CD14-positive monocyte (primary cell): Measurements from ENCODE around the gene CBY1. TPM values are rescaled to one million over a fixed set of nuclear protein-coding genes. Genes with fewer than 3 reads are reported as not detected.

Experiments used
- DNase-seq, 3 donors: peaks; one replicate each; pipeline ENCODE4 v3.0.0-alpha.2; 2011 to 2022
- H2AFZ ChIP-seq: 2 replicates; pipeline ENCODE4 v1.6.0; 2012; ENCODE audit warnings: mild to moderate bottlenecking, low read depth, low read length, inconsistent platforms; ENCODE audit not compliant: insufficient read depth, poor library complexity, severe bottlenecking
- H3K27ac ChIP-seq, 2 donors: 1 replicate in 1 of 2; 2 replicates in 1 of 2; pipeline ENCODE4 v1.5.1; 2012 to 2013; ENCODE audit warnings: low read length in 2 of 2, control low read depth in 1 of 2, inconsistent platforms in 1 of 2, low read depth in 1 of 2, mild to moderate bottlenecking in 1 of 2
- H3K27me3 ChIP-seq, 2 donors: one replicate each; pipeline versions ENCODE4 v1.6.0 to v1.6.1; 2011 to 2013; ENCODE audit warnings: low read length in 2 of 2; ENCODE audit not compliant: control insufficient read depth in 2 of 2, insufficient read depth in 2 of 2
- H3K36me3 ChIP-seq, 2 donors: replicated peaks in 1 of 2; 1 replicate in 1 of 2; 2 replicates in 1 of 2; pipeline versions ENCODE4 v1.5.1 to v1.6.1; 2012 to 2013; ENCODE audit warnings: low read length in 2 of 2, control low read depth in 1 of 2, inconsistent platforms in 1 of 2, mild to moderate bottlenecking in 1 of 2; ENCODE audit not compliant: insufficient read depth in 2 of 2, control insufficient read depth in 1 of 2
- H3K4me1 ChIP-seq, 2 donors: 1 replicate in 1 of 2; 2 replicates in 1 of 2; pipeline versions ENCODE4 v1.5.1 to v1.6.1; 2012 to 2013; ENCODE audit warnings: low read length in 2 of 2, control low read depth in 1 of 2, inconsistent platforms in 1 of 2, mild to moderate bottlenecking in 1 of 2, moderate library complexity in 1 of 2; ENCODE audit not compliant: insufficient read depth in 2 of 2, control insufficient read depth in 1 of 2
- H3K4me2 ChIP-seq: replicated peaks from 2 replicates; pipeline ENCODE3; 2012; ENCODE audit warnings: low read length, moderate library complexity, mild to moderate bottlenecking; ENCODE audit not compliant: poor library complexity, severe bottlenecking; ENCODE audit errors: extremely low read depth
- H3K4me3 ChIP-seq, 3 experiments: fragments of 200-600 bp in 1 of 3; sonication (generic) in 1 of 3; replicated peaks in 1 of 3; 1 replicate in 2 of 3; 2 replicates in 1 of 3; pipeline ENCODE4 v1.5.1; 2011 to 2013; ENCODE audit warnings: low read length in 3 of 3, mild to moderate bottlenecking in 3 of 3, control low read depth in 2 of 3, low read depth in 2 of 3, inconsistent platforms in 1 of 3, moderate library complexity in 1 of 3
- H3K79me2 ChIP-seq: 2 replicates; pipeline ENCODE4 v1.6.0; 2012; ENCODE audit warnings: mild to moderate bottlenecking, control low read depth, inconsistent platforms, low read length, moderate library complexity; ENCODE audit not compliant: insufficient read depth
- H3K9ac ChIP-seq: 2 replicates; pipeline ENCODE4 v1.6.0; 2017; ENCODE audit warnings: low read length, mild to moderate bottlenecking; ENCODE audit not compliant: insufficient read depth, poor library complexity, severe bottlenecking
- H3K9me3 ChIP-seq, 2 donors: replicated peaks in 1 of 2; 1 replicate in 1 of 2; 2 replicates in 1 of 2; pipeline versions ENCODE4 v1.5.1 to v1.6.1; 2012 to 2013; ENCODE audit warnings: low read length in 2 of 2, control low read depth in 1 of 2; ENCODE audit not compliant: control insufficient read depth in 1 of 2, insufficient read depth in 1 of 2
- H4K20me1 ChIP-seq: 2 replicates; pipeline ENCODE4 v1.6.0; 2012; ENCODE audit warnings: mild to moderate bottlenecking, low read length, control low read depth, moderate library complexity; ENCODE audit not compliant: insufficient read depth
- H3K27ac Mint-ChIP-seq, 7 donors: one replicate each; pipeline ENCODE4 v1.8.0; 2020; ENCODE audit warnings: mild to moderate bottlenecking in 7 of 7, mixed read lengths in 7 of 7, moderate library complexity in 6 of 7, inconsistent platforms in 2 of 7
- H3K27me3 Mint-ChIP-seq, 3 donors: one replicate each; pipeline ENCODE4 v1.8.0; 2021 to 2022; ENCODE audit warnings: low read depth in 3 of 3, mild to moderate bottlenecking in 3 of 3, mixed read lengths in 3 of 3, moderate library complexity in 3 of 3, inconsistent platforms in 1 of 3
- H3K36me3 Mint-ChIP-seq, 2 donors: one replicate each; pipeline ENCODE4 v1.8.0; 2020; ENCODE audit warnings: mixed read lengths in 2 of 2, inconsistent platforms in 1 of 2, mild to moderate bottlenecking in 1 of 2
- H3K4me1 Mint-ChIP-seq: one replicate; pipeline ENCODE4 v1.8.0; 2020; ENCODE audit warnings: mild to moderate bottlenecking, mixed read lengths
- H3K4me3 Mint-ChIP-seq, 2 donors: one replicate each; pipeline ENCODE4 v1.8.0; 2020; ENCODE audit warnings: mild to moderate bottlenecking in 2 of 2, mixed read lengths in 2 of 2, moderate library complexity in 1 of 2
- H3K9me3 Mint-ChIP-seq, 7 donors: one replicate each; pipeline ENCODE4 v1.8.0; 2020 to 2022; ENCODE audit warnings: mixed read lengths in 7 of 7, mild to moderate bottlenecking in 6 of 7, moderate library complexity in 6 of 7, inconsistent platforms in 2 of 7
- CTCF ChIP-seq: fragments of 200-600 bp; IDR thresholded peaks from one replicate; pipeline ENCODE4 v1.8.0; 2022; ENCODE audit warnings: antibody characterized with exemption, mild to moderate bottlenecking
- WGBS: methylation state at CpG from one replicate; pipeline ENCODE4 v1.1.5; 2013; ENCODE audit warnings: missing lambda C conversion rate; ENCODE audit not compliant: insufficient coverage; 5-methylcytosine and 5-hydroxymethylcytosine counted together
- intact Hi-C, 2 donors: fragments of 100-400 bp; cut with micrococcal nuclease; formaldehyde crosslinking; loops; one replicate each; pipeline versions ENCODE4 v1.15.0 to v1.15.1; 2023
- polyA plus RNA-seq, 3 donors: library from polyadenylated mRNA; depleted of rRNA in 1 of 3; unstranded in 2 of 3; stranded (reverse) in 1 of 3; fragments of 300-500 nt in 2 of 3; fragments of >200 nt in 1 of 3; fragmentation: Illumina TruSeq in 2 of 3; gene quantifications; 1 replicate in 2 of 3; 2 replicates in 1 of 3; pipeline ENCODE4 v1.2.3, GENCODE V29; 2012 to 2021

CBY1 gene
- polyA plus RNA-seq, 3 donors: 1.1 to 4.1 (median 1.7) TPM

- H3K79me2 ChIP-seq: no peaks in the 10 kb centered on the region
- H3K4me3 ChIP-seq: no peak overlapping the region
- peaks cover 4 to 16% (median 13%) of the 10 kb centered on the region in 7 donors for H3K9me3 Mint-ChIP-seq
- no CpG with 5 or more reads among the region's 1 CpG for WGBS
- H3K9ac ChIP-seq: no peak overlapping the region
- no peak for TF ChIP-seq CTCF
- H3K27ac Mint-ChIP-seq: no peak overlapping the region
- no peaks in the 10 kb centered on the region for H3K27me3 ChIP-seq
- intact Hi-C loops: no loop called here
- H3K9me3 ChIP-seq: peaks cover 0 to 6% of the 10 kb centered on the region in 2 donors
- no peak for DNase-seq
- no peak overlapping the region for H3K27ac ChIP-seq
- no peak overlapping the region for H2AFZ ChIP-seq
- H4K20me1 ChIP-seq: no peaks in the 10 kb centered on the region
- no peaks in the 10 kb centered on the region for H3K36me3 Mint-ChIP-seq
- H3K27me3 Mint-ChIP-seq: peaks cover 0 to 4% (median 3%) of the 10 kb centered on the region in 3 donors
- no peak overlapping the region for H3K4me3 Mint-ChIP-seq
- peaks cover 1% of the 10 kb centered on the region for H3K4me1 Mint-ChIP-seq
- H3K4me2 ChIP-seq: no peak overlapping the region
- H3K36me3 ChIP-seq: no peaks in the 10 kb centered on the region
- H3K4me1 ChIP-seq: no peaks in the 10 kb centered on the region
Observed at GRCh38 chr22:38618258-38618657, 38.2 kb upstream of the CBY1 start.

GRCh38 chr22:38618682-38619081 is 37.8 kb upstream of the CBY1 start:
- H4K20me1 ChIP-seq: no peaks in the 10 kb centered on the region
- Mint-ChIP-seq H3K27ac (no peak overlapping the region), H3K4me1 (peaks cover 4% of the 10 kb centered on the region), H3K36me3 (no peaks in the 10 kb centered on the region), H3K9me3 (peaks cover 4 to 16% (median 13%) of the 10 kb centered on the region in 7 donors), H3K27me3 (peaks cover 0 to 4% (median 3%) of the 10 kb centered on the region in 3 donors), H3K4me3 (no peak overlapping the region)
- H3K4me3 ChIP-seq: no peak overlapping the region
- no peaks in the 10 kb centered on the region for H3K27me3 ChIP-seq
- no peak for TF ChIP-seq CTCF
- H3K79me2 ChIP-seq: no peaks in the 10 kb centered on the region
- H2AFZ ChIP-seq: no peak overlapping the region
- intact Hi-C loops: no loop called here
- no peak overlapping the region for H3K9ac ChIP-seq
- no peak for DNase-seq
- H3K9me3 ChIP-seq: peaks cover 0 to 6% of the 10 kb centered on the region in 2 donors
- H3K36me3 ChIP-seq: no peaks in the 10 kb centered on the region
- no peaks in the 10 kb centered on the region for H3K4me1 ChIP-seq
- H3K4me2 ChIP-seq: no peak overlapping the region
- no CpG with 5 or more reads among the region's 2 CpGs for WGBS
- H3K27ac ChIP-seq: no peak overlapping the region
